HG03280 (cell line): ENCODE data around the gene ST8SIA5.

Experiments
- ATAC-seq: cut with Tn5 transposase; IDR thresholded peaks from one replicate; pipeline ENCODE4 v1.9.1; 2021; ENCODE audit warnings: mild to moderate bottlenecking, moderate library complexity; ENCODE audit not compliant: unreplicated experiment

ST8SIA5 gene

DNA sequence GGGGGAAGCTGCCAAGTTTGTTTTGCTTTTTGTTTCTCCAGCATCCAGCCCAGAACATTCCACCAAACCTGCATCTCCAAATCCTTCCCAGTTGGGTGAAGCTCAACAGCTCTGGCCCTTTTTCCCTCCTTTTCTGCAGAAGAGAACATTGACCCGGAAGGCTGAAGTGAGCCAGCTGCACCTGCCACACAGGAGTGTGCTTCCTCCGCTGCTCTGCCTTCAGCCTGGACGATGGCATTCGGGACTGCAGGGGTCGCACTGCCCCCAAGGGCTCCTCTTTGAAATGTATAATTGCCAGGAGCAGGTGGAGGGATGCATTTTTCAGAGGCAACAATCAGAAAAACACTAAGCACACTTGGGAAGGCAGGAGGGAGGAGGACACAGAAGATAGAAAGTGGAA is 41.8 kb downstream of the ST8SIA5 start:
- no peak for ATAC-seq

DNA sequence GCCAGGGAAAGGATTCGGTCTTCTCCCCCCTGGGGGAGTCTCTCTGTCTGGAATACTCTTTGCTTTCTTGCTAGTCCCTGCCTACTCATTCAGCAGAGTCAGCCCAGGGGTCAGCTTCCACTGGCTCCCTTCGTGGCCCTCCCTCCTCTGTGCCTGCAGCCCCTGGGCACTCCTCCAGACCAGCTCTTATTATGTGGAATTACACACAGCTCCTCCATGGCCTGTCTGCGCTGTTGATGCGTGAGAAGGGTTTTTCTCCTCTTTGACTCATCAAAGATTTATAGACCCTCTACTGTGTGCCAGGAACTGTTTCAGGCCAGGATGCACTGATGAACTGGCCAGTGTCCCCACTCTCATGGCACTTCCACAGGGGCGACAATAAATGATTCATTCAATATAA is 44.4 kb downstream of the ST8SIA5 start:
- no peak for ATAC-seq

DNA sequence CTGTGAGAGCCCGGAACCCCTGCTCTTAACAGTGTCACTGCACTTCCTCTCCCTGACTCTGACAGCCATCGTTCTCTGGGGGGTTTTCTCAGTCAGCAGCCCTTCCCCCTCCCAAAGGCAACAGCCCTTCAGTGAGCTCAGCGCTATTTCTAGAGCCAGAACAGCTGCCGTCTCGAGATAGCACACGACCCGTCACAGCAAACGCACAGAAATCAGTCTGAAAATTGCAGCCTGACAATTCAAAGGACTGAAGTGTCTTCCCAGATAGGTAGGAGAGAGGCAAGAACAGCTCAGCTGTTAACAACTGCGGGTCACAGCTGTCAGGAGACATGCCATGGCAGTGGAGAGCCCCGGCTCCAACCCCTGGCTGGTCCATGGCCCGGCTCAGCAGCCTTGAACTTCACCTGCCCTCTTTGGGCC is 45.4 kb downstream of the ST8SIA5 start:
- ATAC-seq = no peak

GRCh38 chr18:46706968-46707367 is 49.9 kb downstream of the ST8SIA5 start:
- no peak for ATAC-seq

DNA sequence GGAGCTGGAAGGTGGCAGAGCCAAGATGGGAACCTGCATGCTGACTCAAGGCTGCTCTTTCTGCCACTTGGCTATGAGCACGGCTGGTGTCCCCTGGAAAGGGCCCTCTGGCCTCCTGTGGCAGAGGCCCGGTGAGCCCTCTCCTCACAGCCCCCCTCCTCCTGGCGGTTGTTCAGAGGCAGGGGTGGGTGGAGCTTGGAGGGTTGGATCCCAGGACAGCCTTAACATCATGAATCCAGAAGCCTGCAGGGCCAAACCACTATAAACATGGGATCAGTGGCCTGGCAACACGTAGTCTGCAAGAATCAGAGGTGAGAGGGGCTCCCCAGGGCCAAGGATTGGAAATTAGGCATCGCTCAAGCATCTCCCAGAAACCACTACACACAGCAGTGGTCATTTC is 51.3 kb downstream of the ST8SIA5 start:
- ATAC-seq = no peak

DNA sequence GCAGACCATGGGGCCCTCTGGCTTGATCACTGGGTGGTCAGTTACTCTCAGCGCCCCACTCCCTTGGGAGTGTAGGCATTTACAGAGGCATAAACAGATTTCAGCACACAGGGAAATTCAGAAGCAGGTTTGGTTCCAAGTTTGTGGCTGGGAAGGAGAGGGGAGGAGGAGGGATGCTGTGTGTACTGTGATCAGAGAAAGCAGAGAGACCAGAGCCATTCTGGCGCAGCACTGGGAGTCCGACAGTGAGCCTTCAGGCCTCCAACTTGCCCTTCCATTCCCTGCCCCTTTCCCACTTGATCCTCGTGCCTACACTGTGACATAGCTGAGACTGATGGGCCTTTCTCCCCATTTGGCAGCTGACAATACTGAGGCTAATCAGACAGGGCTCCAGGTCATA is 52.0 kb downstream of the ST8SIA5 start:
- ATAC-seq = no peak

- no peak for ATAC-seq
Observed at GRCh38 chr18:46704189-46704588, 52.7 kb downstream of the ST8SIA5 start.

DNA sequence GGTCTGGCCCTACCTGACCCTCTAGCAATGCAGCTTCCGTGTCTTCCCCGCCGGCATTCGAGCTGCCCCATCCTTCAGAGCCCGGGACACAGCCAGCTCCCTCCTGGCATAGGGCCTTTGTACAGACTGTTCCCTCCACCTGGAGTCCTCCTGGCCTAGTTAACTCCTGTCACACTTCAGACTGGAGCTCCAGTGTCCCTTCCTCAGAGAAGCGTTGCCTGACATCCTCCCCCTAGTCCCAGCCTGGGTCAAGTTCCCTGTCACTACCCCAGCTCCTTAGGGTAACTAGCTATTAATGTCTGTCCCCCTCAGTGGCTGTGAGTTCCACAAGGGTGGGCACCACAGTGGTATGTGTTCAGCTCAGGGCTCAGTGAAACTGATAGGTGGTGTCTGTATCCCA is 54.4 kb downstream of the ST8SIA5 start:
- ATAC-seq = no peak

DNA sequence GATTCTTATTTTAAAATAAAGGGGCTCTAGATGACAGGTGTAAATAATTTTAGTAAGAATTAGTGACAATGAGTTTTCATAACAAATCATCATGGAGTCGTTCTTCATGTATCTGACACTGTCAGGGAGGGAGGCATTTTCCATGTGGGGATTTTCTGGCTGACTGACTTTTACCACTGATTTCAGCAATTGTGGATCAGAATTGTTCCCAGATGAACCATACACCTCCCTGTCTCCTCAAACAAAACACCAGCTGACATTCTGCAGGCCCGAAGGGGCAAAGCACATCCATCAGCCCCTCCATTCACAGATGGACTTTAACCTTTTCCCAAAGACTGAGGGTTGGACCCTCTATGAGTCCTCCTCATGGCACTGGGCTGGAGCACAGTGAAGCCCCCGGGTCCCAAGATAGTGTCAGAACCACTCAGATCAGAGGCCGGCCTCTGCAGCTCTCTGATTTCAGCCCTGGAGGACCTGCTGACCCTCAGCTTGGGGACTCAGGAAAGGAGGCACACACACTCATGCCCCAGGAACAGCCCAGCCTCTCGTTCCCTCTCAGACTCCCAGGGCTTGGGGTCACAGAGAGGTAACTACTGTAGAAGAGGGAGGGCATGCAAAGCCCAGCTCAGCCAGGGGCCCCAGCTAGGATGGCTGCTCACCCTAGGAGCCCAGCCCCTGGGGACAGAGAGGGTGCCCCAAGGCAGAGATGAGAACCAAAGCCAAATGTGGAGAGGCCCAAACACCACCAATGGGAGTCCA is 56.6 kb downstream of the ST8SIA5 start:
- no peak for ATAC-seq

DNA sequence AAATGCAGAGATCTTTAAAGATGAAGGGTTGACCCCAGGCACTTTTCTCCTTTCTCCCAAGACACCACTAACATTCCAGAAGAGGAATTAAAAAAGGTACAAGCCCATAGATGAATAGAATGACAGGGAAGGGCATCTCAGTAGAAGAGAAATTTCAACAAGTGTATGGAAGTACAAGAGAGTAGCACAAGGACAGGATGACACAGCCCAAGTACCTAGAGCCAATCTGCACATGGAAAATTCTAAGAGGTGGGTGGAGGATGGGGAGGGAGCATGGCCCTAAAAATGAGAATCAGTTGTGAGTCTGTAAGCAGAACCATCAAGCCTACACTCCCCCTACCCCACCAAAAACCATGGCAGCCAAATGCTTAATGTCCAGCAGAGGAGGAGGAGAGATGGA is 60.2 kb downstream of the ST8SIA5 start:
- ATAC-seq = no peak

DNA sequence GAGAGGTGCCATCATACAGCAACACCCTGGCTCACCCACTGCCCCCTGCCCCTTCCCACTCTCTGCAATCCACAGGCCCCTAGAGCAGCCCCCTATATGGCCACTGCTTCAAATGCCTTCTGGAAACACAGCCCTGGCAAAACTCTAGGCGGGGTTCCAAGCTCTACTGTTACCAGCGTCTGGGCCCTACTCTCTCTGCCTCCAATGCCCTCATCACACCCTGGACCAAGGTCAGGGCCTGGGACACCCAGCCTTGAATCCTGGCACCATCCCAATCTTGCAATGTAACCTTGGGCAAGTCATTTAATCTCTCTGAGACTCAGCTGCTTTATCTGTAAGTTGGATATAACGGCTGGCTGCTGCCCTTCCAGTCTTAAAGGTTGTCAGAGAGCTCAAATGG is 60.6 kb downstream of the ST8SIA5 start:
- no peak for ATAC-seq

GRCh38 chr18:46693996-46694395 is 62.9 kb downstream of the ST8SIA5 start:
- ATAC-seq = no peak

DNA sequence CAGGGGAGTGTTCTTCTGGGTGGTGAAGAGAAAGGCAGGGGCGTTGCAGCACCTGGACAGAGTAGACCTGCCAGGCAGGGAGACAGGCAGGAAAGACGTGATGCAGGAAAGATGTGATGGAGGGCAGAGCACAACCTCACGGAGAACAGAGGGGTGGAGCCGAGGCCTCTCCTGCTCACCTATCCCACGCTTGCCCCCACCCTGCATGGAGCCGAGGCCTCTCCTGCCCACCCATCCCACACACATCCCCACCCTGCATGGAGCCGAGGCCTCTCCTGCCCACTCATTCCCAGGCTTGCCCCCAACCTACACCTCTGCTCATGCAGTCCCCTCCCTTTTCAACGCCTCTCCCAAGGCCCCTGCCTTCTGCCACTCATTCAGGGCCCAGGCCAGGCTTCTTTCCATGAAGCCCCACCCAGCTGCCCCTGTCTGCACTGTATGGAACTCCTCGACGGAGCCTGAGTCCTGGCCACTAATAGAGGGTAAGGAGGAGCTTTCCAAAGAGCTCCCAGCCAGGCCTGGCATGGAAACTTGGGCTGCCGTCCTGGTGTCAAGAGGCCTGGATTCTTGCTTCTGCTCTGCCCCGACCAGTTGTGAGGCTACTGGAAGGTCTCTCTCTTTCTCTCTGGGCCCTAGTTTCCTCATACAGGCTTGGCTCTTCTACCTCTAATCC is 67.9 kb downstream of the ST8SIA5 start:
- ATAC-seq = no peak

- no peak for ATAC-seq
Observed at GRCh38 chr18:46686186-46686585, 70.7 kb downstream of the ST8SIA5 start.

- ATAC-seq = no peak
Observed at GRCh38 chr18:46683252-46683651, 73.6 kb downstream of the ST8SIA5 start.

DNA sequence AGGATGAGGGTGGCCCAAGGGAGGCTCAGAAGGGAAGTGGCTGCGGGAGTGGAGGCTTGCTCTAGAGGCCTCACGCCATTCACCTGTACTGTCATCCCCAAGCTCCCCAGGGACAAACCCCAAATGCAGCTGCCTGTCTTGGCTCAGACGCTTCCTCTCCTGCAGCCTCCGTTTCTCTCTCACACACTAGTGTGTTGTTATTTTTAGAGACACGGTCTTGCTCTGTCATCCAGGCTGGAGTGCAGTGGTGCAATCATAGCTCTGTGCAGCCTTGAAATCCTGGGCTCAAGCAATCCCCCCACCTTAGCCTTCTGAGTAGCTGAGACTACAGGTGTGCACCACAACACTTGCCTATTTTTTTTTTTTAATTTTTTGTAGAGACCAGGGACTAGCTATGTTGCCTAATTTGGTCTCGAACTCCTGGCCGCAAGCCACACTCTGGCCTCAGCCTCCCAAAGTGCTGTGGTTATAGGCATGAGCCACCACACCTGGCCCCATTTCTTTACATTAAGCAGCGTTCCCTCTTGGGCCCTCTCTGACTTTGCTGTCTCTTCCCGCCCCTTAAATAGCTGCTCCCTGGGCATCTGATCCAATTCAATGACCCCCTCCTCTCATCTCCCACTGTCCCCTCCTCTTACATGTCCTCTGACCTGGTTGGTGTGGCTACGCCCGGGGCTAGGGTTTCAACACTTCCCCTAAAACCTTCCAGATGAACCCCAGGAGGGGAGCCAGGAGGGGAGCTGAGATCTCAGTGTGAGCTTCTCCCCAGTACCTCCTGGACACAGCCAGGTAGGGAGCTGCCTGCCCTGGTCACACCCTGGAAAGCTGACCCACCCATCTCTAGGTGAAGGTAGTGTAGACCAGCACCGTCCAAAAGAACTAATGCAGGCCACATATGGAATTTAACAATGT is 75.8 kb downstream of the ST8SIA5 start:
- ATAC-seq = no peak

- no peak for ATAC-seq
Observed at GRCh38 chr18:46679846-46680598, 76.8 kb downstream of the ST8SIA5 start.

DNA sequence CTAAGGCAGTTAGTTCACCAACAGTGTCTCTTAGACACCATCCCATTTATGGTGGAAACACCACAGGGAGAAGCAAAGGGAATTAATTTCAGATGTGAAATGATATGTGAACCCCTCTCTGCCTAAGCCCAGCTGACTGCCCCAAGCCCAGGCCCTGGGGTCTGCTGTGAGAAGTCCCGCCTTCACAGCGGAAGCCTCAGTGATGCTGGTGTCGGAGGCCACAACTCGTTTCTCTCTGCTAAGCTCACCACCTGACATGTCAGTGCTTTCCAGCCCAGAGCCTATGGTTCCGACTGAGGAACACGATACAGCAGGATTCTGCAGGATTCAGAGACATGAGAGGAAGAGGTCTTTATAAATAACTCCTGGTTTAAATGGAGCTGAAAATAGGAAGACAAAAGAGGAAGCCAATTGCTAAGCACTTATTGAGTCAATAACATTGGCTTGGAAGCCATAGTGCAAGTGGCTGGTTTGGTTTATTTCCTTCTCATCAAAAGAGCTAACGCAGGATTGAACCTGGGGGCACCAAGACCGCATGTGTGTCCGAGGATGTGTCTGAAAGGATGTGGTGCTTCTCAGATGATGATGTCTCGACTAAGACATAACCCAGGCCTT is 78.0 kb downstream of the ST8SIA5 start:
- ATAC-seq = no peak

- ATAC-seq = no peak
Observed at GRCh38 chr18:46678041-46678440, 78.8 kb downstream of the ST8SIA5 start.

- ATAC-seq = no peak
Observed at GRCh38 chr18:46677611-46678010, 79.2 kb downstream of the ST8SIA5 start.
